Activated gamma-delta T cell treated with Interleukin-2 at 50 U/mL for 16 hours (primary cell): Measurements from ENCODE around the gene ZC3H12C.

Experiments
- DNase-seq: peaks from one replicate; pipeline ENCODE4 v3.0.0-alpha.2; 2020

ZC3H12C gene

DNA sequence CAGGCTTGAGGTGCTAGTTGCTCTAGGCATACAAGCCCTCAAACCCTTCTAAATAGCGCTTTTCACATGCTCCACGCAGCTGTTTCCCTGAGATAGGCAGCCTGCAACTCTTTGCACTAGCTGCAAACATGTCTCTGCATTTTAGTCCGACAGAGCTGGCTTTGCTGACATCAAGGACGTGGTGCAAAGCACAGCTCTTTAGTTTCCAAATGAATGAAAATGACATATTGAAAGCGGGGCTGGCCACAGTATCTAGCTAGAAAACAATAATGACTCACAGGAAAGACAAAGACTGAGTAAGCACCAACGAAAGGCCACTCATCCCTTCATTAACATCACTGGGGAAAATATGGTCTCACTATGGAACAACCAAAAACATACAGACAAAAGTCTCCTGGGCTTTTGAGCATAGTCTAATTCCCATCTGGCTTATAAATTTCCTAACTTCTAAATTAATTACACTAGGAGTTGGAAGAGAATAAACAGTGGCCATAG is 15.3 kb upstream of the ZC3H12C start:
- DNase-seq, result no peak

DNA sequence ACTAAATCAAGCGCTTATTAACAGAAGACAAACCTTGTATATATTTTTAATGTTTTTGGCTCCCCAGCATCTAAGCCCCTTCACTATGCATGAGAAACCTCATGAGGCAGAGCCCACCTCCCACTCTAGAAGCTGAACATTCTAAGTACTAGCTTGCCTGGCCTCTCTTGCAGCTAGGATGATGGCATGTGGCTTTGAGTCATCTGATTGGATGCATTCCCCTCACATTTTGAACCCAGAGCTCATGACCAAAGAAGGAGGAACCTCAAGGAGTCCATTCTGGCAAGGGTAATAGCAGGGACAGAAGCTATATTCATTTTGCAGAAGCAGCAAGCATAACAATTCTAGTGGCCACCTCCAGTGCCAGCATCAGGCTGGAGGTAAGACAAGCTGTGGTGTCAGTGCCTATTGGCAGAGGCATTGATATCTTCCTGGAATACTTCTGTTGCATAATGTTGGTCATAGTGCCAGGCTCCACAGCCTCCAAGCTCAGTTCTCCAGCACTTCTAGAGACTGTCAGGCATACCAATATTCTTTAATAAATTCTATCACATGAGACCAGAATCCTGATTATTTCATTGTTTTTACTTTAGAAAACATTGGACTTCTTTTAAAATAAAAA is 14.2 kb upstream of the ZC3H12C start:
- no peak for DNase-seq

DNA sequence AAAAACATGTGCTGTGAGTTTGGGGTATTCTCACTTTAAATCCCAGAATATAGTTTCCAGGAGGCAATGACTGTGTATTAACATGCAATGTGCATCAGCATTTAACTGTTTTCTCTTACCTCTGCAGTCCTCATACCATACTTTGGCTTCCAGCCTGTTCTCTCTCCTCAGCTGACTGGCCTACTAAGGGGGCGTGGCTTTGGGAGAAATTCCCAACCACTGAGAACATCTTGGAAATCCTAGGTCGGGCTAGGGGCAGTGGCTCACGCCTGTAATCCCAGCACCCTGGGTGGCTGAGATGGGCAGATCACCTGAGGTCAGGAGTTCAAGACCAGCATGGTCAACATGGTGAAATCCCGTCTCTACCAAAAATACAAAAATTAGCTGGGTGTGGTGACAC is 13.5 kb upstream of the ZC3H12C start:
- DNase-seq, result no peak

DNA sequence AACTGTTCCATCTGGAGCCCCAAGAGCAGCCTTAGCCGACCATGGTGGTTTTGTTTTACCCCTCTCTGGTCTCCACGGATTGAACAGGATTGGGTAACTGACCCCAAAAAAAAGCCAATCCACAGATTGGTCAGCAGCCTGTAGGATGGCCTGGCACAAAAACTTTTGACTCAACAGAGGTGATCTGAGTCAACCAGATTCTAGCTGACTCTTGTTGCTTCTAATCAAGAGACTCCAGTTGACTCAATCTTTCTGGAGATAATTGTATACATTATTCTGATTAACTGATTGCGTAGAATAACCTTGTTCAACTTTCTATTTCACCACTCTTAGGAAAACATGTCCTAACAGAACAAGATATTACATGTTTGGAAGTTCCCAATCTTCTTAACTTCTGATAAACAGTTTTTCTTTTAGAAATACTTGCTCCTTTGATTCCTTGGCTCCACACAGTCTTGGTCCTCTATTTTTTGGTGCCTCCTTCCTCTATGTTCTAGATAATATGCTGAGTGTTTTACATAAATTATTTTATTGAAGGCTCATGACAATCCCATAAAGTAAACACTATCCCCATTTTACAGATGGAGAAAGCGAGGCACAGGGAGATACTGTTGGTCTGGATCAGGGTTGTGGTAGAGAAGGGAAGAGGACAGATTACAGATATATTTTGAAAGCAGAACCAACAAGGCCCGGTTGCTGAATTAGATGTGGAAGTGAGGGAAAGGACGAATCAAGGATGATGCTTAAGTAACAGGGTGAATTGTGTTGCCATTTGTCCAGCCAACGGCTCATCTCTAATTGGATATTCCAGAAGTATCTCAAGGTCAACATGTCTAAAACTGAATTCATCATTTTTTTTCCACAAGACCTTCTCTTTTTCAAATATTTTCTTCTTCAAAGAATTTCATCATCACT is 11.5 kb upstream of the ZC3H12C start:
- DNase-seq, result no peak

DNA sequence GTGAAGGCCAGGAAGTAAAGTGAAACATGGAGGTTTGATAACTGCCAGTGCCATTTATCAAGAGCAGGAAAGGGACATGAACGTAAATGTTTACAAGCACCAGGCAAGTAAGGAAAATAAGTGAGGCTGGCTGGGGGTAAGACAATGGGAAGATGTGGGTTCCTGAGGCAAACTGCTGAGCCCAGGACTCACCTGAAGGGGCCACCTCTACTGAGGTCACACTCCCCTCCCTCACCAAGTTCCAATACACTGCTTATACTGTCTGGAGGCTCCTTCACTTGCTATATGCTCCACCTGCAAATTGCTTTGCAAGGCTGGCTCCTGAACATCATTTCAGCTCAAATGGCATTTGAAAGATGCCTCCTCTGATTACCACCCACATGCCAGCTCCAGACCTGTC is 10.3 kb upstream of the ZC3H12C start:
- DNase-seq, result no peak

DNA sequence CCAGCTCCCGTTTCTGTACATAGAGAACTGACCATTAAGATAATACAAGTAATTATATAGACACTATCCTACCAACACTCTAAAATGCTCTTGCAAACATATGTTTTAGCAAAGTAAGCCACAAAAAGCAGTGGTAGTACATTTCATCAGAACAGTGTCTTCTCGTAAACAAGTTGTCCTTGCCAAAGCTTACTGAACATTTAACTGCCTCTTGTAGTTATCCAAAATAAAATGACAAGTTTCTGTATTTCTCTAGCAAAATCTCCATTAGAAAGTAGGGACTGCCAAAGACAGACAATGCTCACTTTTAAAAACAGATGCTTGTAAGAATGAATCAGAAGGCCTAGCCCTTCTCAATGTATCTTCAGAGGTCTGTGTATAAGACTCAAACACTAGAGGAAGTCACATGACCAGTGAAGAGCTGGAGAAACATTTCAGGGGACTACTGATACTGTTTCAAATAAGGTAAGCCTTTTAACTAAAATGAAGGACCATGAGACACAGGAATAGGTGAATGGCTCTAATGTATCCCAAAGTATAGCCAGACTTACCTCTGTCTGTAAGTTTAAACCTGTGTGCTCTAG is 7.8 kb upstream of the ZC3H12C start:
- DNase-seq, result no peak

DNA sequence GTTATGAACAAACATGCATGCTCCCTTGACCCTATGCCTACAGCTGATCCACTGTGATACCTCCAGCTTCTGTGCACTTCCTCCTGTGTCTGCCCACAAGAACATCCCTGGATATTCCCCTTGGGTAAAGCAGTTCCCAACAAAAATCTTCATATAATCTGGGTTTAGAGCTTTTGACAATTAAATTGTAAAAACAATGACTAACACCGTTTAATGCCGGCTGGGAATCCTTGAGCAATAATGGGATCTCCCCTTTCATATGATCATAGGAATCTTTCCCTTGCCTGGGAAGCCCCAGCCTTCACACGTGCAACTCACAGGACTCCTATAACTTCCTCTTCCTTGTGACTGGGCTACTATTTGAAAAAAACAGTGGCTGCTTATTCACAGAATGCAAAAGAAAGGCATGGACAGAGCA is 6.3 kb upstream of the ZC3H12C start:
- no peak for DNase-seq

DNA sequence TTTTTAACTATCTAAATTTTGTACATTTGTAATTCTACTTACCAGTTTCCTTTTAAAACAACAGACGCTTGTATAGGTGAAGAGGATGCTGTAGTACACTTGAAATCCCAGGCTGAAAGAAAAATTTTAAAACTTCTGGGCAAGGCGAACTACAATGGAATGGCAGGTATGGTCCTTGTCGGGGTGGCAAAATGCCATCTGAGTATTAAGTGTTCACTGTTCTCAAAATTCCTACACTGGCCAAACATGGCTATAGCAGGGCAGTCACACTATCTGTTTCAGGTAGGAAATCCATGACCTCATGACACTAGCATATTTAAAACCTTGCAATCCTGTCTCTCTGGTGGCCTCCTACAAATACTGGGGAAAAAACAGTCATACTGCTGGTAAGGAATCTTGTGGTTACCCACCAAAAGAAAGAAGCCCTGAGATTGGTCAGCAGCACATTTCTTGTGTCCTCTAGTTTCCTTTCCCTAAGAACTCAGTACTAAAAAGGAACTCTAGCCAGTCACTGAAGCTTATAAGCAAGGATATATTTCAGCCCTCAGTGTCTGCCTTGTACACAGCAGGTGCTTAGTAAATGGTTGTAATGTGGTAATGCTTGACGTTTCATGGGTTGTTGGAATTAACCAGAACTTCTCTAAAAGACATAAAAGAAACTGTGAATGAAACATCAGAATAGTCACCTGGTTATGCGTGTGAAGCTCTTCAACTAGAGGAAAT is 5.2 kb upstream of the ZC3H12C start:
- no peak for DNase-seq

DNA sequence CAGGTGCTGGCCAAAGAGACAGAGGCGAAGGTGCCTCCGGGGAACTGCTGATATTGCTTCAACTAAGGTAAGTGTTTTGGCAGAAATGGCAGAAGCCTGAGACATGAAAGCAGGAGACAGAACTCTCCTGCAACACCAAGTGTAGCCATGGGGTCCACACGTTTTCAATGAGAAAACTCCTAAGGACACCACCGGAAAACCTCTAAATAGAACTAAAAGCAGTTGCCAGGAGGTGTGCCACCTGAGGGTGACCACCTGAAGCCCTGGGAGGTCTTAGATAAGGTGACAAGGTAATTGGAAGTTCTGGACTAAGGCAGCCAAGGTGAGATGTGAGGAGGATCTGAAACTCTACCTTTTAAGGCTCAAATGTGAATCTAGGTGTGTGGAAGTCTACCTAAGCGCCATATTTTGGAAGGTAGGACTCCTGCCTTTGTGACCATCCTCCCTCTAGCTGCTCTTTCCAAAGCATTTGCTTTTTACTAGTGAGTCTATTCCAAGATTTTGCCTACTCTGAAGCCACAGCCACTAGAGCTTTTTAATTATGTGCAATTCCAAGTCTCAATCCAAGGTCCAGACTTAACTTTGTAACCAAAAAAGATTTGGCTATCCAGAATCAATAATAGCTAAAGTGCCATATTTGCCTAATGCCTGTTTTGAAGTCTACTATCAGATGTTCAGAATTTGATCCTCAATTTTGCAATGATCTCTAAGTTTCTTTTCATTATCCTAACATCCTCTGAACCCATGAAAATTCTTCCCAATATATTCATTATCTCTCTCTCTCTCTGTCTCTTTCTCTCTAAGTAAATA is 4.5 kb upstream of the ZC3H12C start:
- DNase-seq, result no peak

DNA sequence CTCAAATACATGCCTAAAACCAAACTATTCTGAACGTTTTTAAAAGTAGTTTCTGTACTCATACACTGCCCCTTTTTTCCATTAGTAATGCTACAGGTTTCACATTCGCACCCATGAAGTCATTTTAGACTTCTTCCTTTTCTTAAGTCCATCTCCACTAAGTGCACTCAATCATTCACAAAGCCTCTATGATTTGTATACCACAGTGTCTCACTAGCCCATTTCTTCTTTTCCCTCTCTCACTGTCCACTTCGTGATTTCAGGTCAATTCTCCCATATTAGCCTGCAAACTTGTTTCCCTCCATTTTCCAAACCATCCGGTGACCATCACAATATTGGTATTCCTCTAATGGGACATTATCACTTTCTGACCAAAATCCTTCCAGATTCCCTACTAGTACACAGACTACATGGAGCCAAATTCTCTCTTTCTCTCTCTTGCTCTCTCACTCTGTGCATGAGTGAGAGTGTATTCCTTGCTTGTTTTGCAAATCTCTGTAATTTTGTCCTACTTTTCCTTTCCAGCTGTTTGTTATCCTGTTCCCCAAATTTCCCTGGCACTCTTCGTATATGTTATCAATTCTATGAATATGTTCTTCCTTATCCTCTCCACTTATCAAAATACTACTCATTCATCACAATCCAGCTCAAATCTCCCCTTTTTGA is 3.4 kb upstream of the ZC3H12C start:
- DNase-seq, result no peak

DNA sequence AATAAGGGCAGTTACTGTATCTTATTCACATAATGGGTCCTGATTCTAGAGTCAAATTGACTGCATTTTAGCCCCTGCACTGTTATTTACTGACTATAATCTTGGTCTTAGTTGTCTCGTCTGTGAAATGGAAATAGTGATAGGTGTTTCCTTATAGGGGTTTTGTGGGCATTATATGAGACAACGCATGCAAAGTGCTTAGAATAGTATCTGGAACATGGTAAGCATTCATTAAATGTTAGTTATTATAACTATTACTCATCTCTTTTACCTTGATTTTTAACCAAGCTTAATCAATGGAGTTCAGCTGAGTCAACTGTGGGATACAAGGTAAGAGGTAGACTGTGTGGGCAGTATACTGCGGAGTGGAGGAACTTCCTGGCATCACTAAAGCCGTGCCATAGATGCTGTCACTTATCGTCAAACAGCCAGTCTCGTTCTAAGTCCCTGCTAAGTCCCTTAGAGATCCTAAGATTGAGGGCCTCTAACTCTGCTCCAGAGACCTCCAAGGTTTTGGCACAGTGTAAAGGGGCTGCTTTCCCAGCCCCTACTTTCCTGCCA is 2.6 kb upstream of the ZC3H12C start:
- DNase-seq, result no peak

DNA sequence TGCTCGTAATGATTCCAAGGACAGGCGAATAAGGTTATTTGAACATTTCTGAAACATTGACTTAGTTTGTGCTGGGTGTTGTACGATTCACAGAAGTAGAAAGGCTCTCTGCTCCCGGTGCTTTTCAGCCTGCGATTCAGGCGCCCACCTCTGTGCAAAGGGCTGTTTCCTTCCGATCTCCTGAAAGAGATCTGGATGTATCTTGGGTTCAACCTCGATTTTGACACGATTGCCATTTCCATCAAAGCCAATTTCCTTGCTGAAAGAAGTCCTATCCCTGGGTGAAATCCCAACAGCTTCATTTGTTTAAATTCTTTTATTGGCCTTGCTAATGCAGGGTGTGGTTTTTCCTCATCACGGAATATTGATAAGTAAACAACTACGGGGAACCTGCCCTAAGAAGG is 1.1 kb upstream of the ZC3H12C start:
- DNase-seq, result no peak

DNA sequence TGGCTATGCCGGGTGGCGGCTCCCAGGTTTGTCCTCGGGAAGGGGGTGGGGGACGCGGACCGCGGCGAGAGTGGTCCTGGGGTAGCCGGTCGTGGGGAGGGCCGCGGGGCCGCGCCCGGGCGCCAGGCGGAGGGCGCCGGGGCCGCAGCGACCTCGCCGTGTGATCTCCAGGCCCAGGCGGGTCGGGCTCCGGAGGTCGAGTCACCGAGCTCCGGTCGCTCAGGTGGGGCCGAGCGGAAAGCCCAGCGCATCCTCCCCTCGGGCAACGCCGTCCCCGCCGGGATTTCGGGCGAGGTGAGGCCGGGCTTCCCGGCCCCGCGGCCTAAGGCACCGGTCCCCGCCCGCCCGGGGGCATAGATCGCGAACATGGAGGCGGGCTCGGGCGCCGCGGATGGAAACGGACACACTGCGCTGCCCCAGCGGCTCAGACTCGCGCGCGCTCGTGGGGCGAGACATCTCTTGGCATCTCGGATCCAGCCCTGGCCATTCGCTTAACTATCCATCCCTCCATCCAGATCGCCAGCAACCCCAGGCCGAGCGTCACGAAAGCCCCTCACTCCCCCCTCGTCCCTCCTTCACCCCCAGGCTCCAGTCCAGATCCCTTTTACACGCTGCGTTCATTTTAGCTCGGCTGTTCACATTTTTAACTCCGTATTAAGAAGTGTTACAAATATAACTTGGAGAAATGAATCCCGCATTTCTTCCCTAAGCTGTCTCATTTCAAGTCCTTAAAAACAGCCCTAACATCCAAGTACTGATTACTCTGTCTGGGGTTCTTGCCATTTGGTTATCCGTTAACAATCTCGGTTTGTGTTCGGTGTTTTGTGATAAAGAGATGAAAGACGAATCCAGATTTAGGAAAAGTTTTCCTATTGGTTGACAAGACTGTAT is 460 bp downstream of the ZC3H12C start:
- no peak for DNase-seq

DNA sequence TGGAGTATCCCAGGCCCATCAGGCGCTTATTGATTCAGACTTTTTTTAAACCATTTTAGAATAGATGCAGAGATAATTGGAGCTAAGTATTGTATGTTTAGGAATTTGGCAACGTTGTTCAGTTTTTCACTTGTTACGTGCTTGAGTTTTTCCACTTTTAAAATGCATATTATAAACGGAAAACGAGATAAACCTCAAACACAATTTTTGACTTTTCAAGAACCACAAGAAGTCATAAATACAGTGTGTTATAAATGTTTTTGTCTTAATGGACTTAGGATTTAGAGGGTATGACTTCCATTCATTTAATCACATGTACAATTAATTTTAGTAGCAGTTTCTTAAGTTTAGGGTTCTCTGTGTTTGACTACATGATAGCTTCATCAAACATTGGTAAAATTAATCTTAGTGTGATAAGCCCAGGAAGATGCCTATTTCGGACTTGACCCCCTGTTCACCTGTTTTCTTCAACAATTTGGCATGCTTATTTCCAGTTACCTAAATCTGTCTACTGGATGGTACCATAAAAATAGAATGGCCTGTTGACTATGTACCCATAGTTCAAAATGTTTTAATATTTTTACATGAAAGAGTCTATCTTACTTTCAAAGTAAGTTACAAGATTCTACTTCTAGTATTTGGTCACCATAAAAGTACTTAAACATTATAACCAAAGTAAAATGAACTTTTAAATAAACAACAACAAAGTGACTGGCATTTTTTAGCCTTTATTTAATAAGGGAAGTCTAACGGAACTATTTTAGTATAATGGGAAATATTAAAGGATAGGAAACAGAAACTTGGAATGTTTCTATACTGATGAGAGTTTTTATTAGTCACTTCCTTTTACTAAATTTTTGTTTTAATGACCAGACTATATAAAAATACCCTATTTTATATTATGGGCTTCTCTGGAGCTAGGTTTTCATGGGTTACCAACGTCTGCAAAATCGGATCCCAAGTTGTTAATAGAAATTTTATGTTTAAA is 1.4 kb downstream of the ZC3H12C start:
- no peak for DNase-seq

DNA sequence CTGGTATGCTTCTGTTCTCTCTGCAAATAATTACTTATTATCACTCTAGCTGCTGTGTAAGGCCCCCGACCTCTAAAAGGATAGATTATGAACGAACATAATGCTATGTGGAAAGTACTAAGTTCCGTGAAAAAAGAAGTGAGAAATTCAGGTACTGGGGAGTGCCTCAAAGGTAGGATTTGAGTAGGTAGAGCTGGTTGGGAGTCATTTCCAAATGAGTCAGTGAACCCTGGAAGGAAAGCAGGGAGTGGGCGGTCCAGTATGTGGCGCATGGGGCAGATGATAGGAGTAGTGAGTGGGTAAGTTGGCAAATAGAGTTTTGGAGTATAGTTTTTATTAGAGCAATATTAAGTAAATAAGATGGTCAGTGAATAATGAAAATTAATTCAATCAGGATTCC is 2.4 kb downstream of the ZC3H12C start:
- no peak for DNase-seq

DNA sequence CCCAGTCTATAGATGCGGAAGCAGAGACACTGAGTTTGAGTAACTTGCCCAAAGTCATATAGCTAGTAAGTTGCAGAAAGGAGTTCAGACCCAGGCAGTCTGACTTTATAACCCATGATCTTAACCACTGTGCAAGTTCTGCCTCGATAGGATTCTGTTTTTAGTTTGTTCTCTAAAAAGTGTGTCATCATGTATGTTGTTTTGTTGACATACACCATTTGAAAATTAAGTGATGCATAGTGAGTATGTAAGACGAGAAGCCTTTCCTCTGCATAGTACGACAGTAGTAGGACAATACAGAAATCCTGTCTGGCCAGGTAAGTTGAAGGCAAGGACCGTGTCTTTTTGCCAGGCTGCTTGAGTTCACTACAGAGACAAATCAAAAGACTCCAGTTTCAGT is 3.3 kb downstream of the ZC3H12C start:
- no peak for DNase-seq

DNA sequence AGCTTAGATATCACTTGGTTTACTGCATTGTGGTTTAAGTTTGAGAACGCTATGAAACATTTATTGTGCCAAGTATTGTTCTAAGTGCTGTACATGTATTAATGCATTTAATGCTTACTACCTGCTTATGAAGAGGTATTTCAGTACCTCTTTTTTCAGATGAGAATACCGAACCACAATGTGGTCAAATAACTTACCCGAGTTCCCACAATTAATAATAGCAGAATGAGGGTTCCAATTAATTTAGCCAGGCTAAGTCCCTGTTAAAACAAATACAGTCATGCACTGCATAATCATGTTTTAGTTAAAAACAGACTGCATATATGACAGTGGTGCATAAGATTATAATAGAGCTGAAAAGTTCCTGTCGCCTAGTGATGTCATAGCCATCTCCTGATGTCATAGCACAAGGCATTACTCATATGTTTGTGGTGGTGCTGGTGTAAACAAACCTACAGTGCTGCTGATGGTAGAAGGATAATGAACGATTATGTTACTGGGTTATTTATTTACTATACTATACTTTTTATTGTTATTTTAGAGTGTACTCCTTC is 4.3 kb downstream of the ZC3H12C start:
- DNase-seq, result no peak

DNA sequence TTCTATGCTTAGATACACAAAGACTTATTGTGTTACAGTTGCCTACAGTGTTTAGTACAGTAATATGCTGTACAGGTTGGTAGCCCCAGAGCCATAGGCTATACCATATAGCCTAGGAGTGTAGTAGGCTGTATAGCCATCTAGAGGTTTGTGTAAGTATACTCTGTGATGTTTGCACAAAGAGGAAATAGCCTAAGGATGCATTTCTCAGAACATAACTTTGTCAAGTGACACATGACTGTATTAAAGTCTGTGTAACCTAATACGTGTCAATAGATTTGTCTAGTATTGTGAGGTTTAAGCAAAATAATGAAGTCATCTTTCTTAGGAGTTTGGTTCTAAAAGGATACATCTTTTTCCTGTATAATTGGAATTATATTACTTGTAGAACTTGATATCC is 5.5 kb downstream of the ZC3H12C start:
- no peak for DNase-seq
